ENCODE data around the gene MICAL3. TPM values are rescaled to one million over a fixed set of nuclear protein-coding genes. Genes with fewer than 3 reads are reported as not detected.
"Not testable (repeated sequence)": the region's sequence is repeated elsewhere in the genome, so short reads cannot be mapped to it uniquely, and the experiment has no call there.

MICAL3 gene
- total RNA-seq, 1 donor from 2014 or later = 44.8 TPM

GRCh38 chr22:17941471-17942406 lies 82.6 kb downstream of the MICAL3 start:
- no peak for FAIRE-seq

GRCh38 chr22:17939579-17939978 lies 84.8 kb downstream of the MICAL3 start:
- FAIRE-seq = no peak

More at GRCh38 chr22:17941471-17942406, 82.6 kb downstream of the MICAL3 start:
- DNase-seq (ENCODE audit: low spot score in 2 of 2) = no peak

GRCh38 chr22:17939011-17939410 lies 85.3 kb downstream of the MICAL3 start:
- FAIRE-seq (no peak), DNase-seq (ENCODE audit: low spot score in 2 of 2) (no peak)

More at GRCh38 chr22:17939579-17939978, 84.8 kb downstream of the MICAL3 start:
- DNase-seq (ENCODE audit: low spot score in 2 of 2) = no peak

- FAIRE-seq (no peak), DNase-seq (ENCODE audit: low spot score in 2 of 2) (no peak)
Measured at GRCh38 chr22:17938484-17938924, 85.9 kb downstream of the MICAL3 start.

- FAIRE-seq; DNase-seq (ENCODE audit: low spot score in 2 of 2): not testable (repeated sequence)
Measured at GRCh38 chr22:17932457-17932856, 91.9 kb downstream of the MICAL3 start.

GRCh38 chr22:17931400-17931825 lies 92.9 kb downstream of the MICAL3 start:
- DNase-seq (ENCODE audit: low spot score in 2 of 2) = no peak
- no peak for FAIRE-seq

- DNase-seq (ENCODE audit: low spot score in 2 of 2) (no peak), FAIRE-seq (no peak)
Measured at GRCh38 chr22:17930455-17931313, 93.7 kb downstream of the MICAL3 start.

- DNase-seq (ENCODE audit: low spot score in 2 of 2) (no peak), FAIRE-seq (no peak)
Measured at GRCh38 chr22:17929909-17930308, 94.5 kb downstream of the MICAL3 start.

- FAIRE-seq (no peak), DNase-seq (ENCODE audit: low spot score in 2 of 2) (no peak)
Measured at GRCh38 chr22:17928391-17928790, 96.0 kb downstream of the MICAL3 start.

- no peak for FAIRE-seq
- DNase-seq (ENCODE audit: low spot score in 2 of 2) = no peak
Measured at GRCh38 chr22:17927062-17927461, 97.3 kb downstream of the MICAL3 start.

GRCh38 chr22:17926516-17926915 lies 97.8 kb downstream of the MICAL3 start:
- FAIRE-seq = no peak
- no peak for DNase-seq (ENCODE audit: low spot score in 2 of 2)

GRCh38 chr22:17925431-17925841 lies 98.9 kb downstream of the MICAL3 start:
- no peak for FAIRE-seq
- DNase-seq (ENCODE audit: low spot score in 2 of 2) = no peak

GRCh38 chr22:17924735-17925364 lies 99.5 kb downstream of the MICAL3 start:
- DNase-seq (ENCODE audit: low spot score in 2 of 2) (no peak), FAIRE-seq (no peak)

GRCh38 chr22:17924076-17924475 lies 100.3 kb downstream of the MICAL3 start:
- no peak for FAIRE-seq
- no peak for DNase-seq (ENCODE audit: low spot score in 2 of 2)

- FAIRE-seq = no peak
- DNase-seq (ENCODE audit: low spot score in 2 of 2) = no peak
Measured at GRCh38 chr22:17922925-17923903, 101.1 kb downstream of the MICAL3 start.

GRCh38 chr22:17921871-17922821 lies 102.2 kb downstream of the MICAL3 start:
- FAIRE-seq (no peak), DNase-seq (ENCODE audit: low spot score in 2 of 2) (no peak)

GRCh38 chr22:17920992-17921650 lies 103.2 kb downstream of the MICAL3 start:
- FAIRE-seq (no peak), DNase-seq (ENCODE audit: low spot score in 2 of 2) (no peak)

GRCh38 chr22:17920145-17920605 lies 104.2 kb downstream of the MICAL3 start:
- DNase-seq (ENCODE audit: low spot score in 2 of 2) (no peak), FAIRE-seq (no peak)
